Activated CD8-positive, alpha-beta memory T cell treated with anti-CD3 and anti-CD28 coated beads, Interleukin-2, amount 50 U/mL, for 48 hours (primary cell): ENCODE results near the gene C1orf174.
"Not testable (repeated sequence)": the region's sequence is repeated elsewhere in the genome, so short reads cannot be mapped to it uniquely, and the experiment has no call there.

ENCODE experiments used
- DNase-seq: peaks from one replicate; pipeline ENCODE4 v3.0.0-alpha.2; 2020

The C1orf174 gene

GRCh38 chr1:3925256-3925655 is 25.2 kb upstream of the C1orf174 start:
- DNase-seq = no peak

GRCh38 chr1:3924825-3925220 is 24.8 kb upstream of the C1orf174 start:
- no peak for DNase-seq

- no peak for DNase-seq
Observed at GRCh38 chr1:3924186-3924824, 24.2 kb upstream of the C1orf174 start.

- DNase-seq = no peak
Observed at GRCh38 chr1:3923378-3924185, 23.5 kb upstream of the C1orf174 start.

DNA sequence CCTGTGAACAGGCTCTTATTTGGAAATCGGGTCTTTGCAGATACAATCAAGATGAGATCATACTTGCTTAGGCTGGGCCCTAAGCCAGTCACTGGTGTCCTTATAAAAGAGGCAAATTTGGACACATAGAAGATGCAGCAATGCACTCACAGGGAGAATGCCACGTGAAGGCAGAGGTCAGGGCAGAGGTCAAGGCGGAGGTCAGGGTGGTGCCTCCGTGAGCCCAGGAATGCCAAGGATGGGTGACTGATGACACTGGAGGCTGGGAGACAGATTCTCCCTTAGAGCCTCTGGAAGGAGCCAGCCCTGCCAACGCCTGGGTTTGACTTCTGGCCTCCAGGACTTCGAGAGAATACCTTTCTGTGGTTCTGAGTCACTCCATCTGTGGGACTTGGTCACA is 22.8 kb upstream of the C1orf174 start:
- DNase-seq = no peak

DNA sequence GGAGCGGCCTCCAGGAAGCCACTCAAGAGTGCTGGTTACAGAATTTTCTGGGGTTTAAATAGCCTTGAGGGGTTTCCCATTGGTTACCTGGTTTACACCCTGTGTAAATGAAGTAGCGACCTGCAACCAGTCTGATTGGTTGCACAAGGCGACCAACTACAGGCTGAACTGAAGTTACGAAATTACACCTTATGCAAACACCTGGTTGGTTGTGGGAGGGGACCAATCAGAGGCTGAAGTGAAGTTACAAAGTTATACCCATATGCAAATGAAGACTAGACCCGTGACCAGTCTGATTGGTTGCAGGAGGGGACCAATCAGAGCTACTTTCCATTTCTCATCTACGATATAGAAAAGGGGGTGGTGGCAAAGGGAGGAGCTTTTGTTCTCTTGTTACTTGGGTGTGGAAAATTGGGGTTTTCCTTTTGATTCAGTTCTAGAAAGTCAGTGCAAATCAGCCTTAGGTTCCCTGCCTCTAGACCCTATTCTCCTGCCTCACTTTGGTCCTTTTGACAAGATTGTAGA is 22.2 kb upstream of the C1orf174 start:
- DNase-seq = no peak

DNA sequence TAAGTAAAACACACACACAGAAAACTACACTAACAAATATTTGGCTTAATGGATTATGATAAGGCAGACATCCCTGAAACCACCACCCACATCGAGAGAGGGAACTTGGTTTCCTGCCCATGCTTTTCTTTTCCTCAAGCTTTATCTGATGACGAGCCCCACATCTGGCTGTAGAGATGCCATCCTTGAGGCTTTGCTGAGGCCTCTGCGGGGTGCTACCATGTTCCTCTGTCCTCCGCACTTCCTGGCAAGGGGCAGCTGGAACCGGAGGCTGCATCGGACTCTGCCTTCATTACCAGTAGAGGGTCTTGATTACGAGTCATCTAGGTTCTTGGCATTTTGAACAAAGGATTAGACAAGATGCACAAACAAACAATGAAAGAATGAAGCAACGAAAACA is 21.7 kb upstream of the C1orf174 start:
- no peak for DNase-seq

DNA sequence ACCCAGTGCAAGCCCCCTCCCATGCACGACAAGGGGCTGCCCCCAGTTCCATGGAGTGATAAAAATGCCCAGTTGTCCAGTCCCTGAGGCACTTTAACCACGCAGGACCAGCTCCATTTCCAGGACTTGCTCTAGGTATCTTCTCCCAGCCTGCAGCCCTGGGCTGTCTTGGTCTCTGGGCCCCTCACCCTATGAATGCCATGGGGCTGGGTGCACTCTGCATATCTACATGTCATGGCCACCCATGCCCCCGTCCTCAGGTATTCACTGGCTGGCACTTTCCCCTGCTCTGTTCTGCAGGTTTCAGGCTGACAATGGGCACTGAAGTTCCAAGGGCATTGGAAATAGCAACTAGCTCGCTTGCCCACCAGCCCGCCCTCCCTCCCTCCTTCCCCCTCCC is 19.6 kb upstream of the C1orf174 start:
- DNase-seq = no peak

DNA sequence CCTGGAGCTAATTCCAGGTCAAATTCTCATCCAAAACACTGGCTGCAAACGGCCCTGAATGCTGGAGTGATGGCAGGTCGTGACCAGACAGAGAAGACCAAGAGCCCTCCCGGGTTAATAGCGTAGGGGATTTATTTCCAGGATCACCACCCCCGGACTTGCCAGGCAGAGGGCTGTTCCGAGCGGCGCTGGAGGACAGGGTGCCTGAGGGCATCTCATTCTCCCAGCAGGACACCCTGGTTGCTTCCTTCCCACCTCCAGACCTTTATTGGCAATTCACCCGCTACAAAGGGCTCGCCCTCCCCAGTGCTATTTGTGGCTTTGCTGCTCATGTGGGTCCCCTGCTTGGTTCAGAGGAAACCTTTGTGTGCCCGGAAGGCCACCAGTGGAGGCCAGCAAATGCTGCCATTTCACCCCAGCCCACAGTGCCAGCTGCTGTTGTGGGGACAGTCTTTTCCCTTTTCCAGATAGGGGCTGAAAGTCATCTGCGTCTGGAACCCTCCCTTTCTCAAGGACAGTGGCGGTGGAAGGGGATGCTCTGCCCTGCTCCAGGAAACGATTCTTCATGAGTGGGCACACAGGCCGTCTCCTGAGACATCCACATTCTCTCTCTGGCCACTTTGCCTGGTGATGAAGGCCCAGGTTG is 19.0 kb upstream of the C1orf174 start:
- no peak for DNase-seq

DNA sequence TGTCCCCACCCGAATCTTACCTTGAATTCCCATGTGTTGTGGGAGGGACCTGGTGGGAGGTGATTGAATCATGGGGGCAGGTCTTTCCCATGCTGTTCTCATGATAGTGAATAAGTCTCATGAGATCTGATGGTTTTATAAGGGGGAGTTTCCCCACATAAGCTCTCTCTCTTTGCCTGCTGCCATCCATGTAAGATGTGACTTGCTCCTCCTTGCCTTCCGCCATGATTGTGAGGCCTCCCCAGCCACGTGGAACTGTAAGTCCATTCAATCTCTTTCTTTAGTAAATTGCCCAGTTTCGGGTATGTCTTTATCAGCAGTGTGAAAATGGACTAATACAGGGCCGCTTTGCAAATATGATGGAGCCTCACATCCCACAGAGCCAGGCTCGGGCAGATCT is 18.3 kb upstream of the C1orf174 start:
- DNase-seq = not testable (repeated sequence)

GRCh38 chr1:3917761-3918160 is 17.7 kb upstream of the C1orf174 start:
- DNase-seq = no peak

DNA sequence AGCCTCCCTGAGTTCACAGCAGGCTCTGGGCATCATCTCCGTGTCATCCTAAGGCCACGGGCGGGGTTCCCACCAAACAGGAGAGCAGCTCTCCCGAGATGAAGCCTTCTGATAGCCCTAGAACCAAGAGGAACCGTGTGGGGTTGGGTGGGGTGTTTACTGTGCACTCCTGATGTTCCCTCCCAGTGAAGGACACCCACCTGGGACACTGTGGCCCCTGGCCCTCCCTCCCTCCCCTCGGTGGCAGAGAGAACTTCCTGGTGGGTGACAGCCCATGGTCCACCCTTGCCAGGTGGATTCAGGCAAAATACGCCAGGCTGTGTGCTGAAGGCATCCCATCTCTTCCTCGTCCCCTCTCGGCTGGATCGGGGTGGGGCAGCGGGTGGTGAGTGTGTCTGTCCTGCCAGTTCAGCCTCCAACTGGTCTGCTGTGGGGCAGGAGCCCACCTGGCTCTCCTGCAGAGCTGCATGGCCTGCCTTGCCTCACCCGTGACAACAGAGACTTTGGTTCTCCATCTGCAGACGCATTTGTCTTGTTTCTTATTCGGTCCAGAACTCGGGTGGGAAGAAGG is 15.6 kb upstream of the C1orf174 start:
- no peak for DNase-seq

- DNase-seq = no peak
Observed at GRCh38 chr1:3914911-3915310, 14.8 kb upstream of the C1orf174 start.

GRCh38 chr1:3914331-3914851 is 14.3 kb upstream of the C1orf174 start:
- no peak for DNase-seq

DNA sequence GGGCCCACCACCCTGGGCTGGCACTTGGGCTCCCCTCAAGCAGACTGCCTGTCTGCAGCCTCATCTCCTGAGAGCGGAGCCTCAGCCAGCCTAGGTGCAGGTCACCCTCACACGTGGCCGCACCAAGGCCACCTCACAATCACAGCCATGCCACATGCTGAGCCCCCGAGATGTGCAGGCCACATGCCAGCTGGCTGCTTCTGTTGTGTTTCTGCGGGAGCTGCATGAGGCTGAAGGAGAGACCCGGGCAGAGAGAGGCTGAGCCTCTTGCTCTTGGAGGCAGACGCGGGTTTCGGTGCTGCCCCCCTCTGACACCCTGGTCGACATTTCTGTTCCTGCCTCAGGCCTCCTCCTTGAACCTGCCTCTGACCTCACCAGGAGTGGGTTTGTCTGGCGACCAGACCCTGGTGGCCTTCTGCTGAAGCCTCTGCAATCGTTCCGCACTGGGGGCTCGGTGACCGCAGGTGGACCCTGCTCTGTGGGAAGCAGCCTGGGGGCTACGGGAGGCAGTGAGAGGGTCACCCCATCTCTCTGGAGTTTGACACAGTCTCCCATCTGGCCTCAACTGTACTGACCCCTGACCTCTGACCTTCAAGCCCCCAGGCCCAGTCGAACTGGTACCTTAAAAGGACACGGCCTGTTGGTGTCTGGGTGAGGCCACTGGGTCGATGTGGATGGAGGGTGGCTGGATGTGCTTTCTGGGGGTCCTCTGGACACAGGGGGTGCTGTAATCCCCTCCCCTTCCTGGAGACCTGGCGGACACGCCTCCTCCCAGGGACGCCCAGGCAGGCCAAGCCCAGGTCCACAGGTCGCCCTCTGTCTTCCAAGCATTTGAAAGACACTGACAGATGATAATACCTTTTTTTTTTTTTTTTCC is 13.0 kb upstream of the C1orf174 start:
- DNase-seq = no peak

DNA sequence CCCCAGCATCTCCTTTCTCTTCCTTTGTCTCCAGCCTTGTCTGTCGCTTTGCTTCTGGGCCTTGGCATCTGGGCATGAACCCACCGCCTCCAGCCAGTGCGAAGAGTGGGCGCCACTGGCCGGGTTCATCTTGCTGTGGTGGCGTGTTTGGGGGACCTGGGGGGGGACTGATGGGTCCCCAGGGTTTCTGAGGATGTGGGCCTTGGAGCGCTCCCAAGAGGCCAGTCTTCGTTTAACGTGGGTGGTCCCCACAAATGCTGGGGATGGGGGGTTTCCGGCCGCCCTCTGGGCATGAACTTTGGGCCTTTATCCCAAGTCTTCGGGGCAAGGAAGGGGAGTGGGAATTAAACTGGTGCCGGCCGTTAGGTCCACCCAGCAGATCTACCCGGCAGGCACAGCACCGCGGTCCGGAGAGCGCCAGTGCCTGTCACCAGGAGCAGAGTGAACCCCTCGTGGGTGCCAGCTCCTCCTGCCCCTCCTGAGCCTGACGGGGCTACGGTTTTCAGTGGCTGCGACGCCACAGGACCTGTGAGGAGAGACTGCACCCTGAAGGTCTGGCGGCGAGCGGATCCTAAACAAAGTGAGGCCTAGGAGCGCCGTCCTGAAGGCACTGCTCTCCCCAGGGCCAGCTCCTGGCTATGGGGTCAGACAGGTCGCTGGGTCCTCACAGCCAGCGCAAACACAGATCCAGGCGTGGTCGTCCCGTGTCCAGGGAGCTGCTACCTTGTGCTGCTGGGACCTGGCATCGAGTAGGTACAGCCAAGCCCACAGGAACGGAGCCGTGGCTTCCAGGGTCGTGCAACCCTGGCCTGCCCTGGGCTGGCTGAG is 12.1 kb upstream of the C1orf174 start:
- no peak for DNase-seq

DNA sequence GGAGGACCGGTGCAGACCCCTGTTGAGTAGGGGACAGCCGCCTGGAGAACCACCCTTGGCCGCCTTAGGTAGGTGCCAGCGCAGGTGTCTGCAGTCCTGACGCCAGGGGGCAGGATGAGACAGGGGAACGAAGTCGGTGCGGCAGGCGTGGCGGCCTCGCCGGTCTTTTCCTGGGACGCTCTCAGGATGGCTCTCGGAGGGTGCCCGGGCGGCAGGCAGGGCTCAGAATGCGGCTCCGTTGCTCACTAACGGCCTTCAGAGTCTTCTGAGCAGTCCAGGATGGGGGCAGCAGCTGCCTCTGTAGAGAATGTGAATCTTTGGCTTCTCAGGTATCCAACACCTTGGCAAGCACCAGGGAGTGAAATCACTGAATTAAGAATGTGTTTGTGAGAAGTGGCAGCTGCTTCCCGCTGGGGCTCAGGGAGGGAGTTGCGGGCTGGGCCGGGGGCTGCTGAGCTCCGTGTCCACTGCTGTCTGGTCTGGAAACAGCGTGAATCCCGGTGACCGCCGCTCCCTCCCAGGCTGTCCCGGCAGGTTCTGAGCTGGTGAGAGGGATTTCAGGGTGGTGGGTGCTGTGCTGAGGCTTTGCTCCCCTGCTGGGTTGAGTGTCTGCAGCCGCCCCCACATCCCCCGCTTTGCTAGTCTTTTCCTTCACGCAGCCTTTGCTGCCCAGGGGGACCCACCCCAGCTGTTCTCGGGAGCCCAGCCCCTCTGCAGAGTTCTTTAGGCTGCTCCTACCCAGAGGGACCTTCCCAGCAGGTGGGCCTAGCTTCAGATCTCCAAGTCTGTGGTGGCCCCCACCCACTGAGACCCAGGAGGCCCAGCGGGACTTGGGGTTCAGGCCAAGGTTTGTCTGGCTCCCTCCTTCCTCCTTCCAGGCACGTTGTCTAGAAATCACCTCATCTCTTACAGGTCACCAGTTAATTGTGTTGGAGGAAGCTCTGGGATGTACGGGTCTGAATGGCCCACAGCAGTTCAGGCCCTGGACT is 11.1 kb upstream of the C1orf174 start:
- peak; percentile 87 for DNase-seq

DNA sequence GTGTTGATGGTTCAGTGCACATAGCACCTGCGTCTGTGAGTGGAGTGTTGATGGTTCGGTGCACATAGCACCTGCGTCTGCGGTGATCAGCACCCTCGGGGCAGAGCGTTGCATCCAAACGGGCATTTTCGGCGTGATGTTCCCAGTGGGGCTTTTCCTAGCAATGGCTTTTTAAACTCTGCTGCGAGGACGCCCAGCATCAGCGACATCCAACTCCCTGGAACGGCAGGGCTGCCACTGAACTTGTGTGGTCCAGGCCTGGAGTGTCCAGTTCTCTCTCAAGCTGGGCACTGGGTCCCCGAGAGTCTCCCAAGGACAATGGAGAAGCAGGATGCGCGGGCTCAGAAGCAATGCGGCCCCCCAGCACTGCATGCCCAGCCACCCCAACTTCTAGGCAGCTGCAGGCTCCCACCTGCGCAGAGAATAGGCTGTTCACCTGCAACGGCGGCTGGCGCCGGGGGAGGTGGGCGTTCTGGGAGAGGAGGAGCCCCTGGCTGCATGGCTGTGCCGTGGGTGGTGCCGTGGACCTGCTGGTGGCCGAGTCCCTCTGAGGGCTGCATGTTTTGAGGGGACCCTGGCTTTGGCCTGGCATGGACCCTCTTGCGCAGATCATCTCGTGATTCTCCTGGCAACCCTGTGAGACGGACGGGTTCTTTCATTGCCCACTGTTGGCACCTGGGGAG is 10.1 kb upstream of the C1orf174 start:
- DNase-seq = no peak

- no peak for DNase-seq
Observed at GRCh38 chr1:3909615-3910014, 9.5 kb upstream of the C1orf174 start.
